A549 (cell line): ENCODE data around the gene SCGB1C1. TPM values are rescaled to one million over a fixed set of nuclear protein-coding genes. Genes with fewer than 3 reads are reported as not detected.

Experiments
- ATAC-seq, 2 experiments: fragments of 200-7000 bp in 1 of 2; fragments of >200 bp in 1 of 2; cut with Nextera tagmentation in 1 of 2; cut with Tn5 transposase in 1 of 2; 3 replicates each; pipeline versions ENCODE4 v1.8.0 to v1.9.1; 2018 to 2020; ENCODE audit warnings: mild to moderate bottlenecking in 1 of 2, moderate library complexity in 1 of 2
- CTCF ChIA-PET: fragments of 300-600 bp; sonication (Branson Sonifier 250); formaldehyde crosslinking; extraction: SDS; loops from one replicate; lab custom pipeline; 2021; ENCODE audit warnings: antibody characterized with exemption, inconsistent platforms; lab: Yijun Ruan, JAX
- POLR2A ChIA-PET: fragments of 350-600 bp; formaldehyde crosslinking; extraction: SDS; loops from one replicate; lab custom pipeline; 2021; ENCODE audit warnings: antibody characterized with exemption, inconsistent platforms; lab: Yijun Ruan, JAX
- DNase-seq, 2 experiments: peaks; one replicate each; pipeline versions ENCODE4 v3.0.0 to v3.0.0-alpha.2; 2011 to 2016; ENCODE audit warnings: low read depth in 1 of 2, low spot score in 1 of 2
- FAIRE-seq: peaks from 2 replicates; lab custom pipeline; 2011; peaks lifted over from hg19 to GRCh38; lab: Jason Lieb, UNC
- H3K27ac ChIP-seq, 2 experiments: fragments of >200 bp; sonication (Bioruptor Twin); formaldehyde crosslinking; 3 replicates each; pipeline ENCODE4 v1.5.1; 2016 to 2017
- H3K4me1 ChIP-seq: fragments of >200 bp; sonication (Bioruptor Twin); formaldehyde crosslinking; 3 replicates; pipeline ENCODE4 v1.6.1; 2016
- H3K4me2 ChIP-seq: fragments of >200 bp; sonication (Bioruptor Twin); formaldehyde crosslinking; 3 replicates; pipeline ENCODE4 v1.6.1; 2016
- H3K4me3 ChIP-seq: fragments of >200 bp; sonication (Bioruptor Twin); formaldehyde crosslinking; 3 replicates; pipeline ENCODE4 v1.5.1; 2016
- H3K9me3 ChIP-seq: fragments of >200 bp; sonication (Bioruptor Twin); formaldehyde crosslinking; 3 replicates; pipeline ENCODE4 v1.6.1; 2016
- BHLHE40 ChIP-seq: IDR thresholded peaks from 2 replicates; pipeline ENCODE4 v1.6.1; 2012; ENCODE audit warnings: low read depth, low read length, inconsistent platforms
- CBX2 ChIP-seq: fragments of 200-600 bp; sonication (generic); IDR thresholded peaks from 2 replicates; pipeline ENCODE4 v1.6.1; 2016; ENCODE audit warnings: low read depth, mild to moderate bottlenecking, borderline replicate concordance
- CBX8 ChIP-seq: fragments of 200-600 bp; sonication (generic); IDR thresholded peaks from 2 replicates; pipeline ENCODE4 v1.6.1; 2016
- CHD4 ChIP-seq: fragments of 200-600 bp; sonication (generic); IDR thresholded peaks from 2 replicates; pipeline ENCODE4 v1.6.1; 2016; ENCODE audit warnings: antibody characterized with exemption, mild to moderate bottlenecking, borderline replicate concordance
- EP300 ChIP-seq, 2 experiments: fragments of >200 bp; sonication (Bioruptor Twin); formaldehyde crosslinking; IDR thresholded peaks; 2 replicates in 1 of 2; 3 replicates in 1 of 2; pipeline ENCODE4 v1.6.1; 2016 to 2017
- HEYL ChIP-seq: fragments of 250-450 bp; sonication (Bioruptor Pico); IDR thresholded peaks from 2 replicates; pipeline ENCODE4 v1.8.0; 2021; ENCODE audit warnings: mild to moderate bottlenecking, moderate library complexity
- HOXB13 ChIP-seq: fragments of 250-450 bp; sonication (Bioruptor Pico); IDR thresholded peaks from 2 replicates; pipeline ENCODE4 v1.5.0; 2020; ENCODE audit warnings: low read depth, mild to moderate bottlenecking, moderate library complexity
- HOXB5 ChIP-seq: fragments of 250-450 bp; sonication (Bioruptor Pico); IDR thresholded peaks from 2 replicates; pipeline ENCODE4 v1.5.0; 2020; ENCODE audit warnings: mild to moderate bottlenecking, moderate library complexity
- KDM5A ChIP-seq: fragments of 200-600 bp; sonication (generic); IDR thresholded peaks from 2 replicates; pipeline ENCODE4 v1.6.1; 2016; ENCODE audit warnings: antibody characterized with exemption, mild to moderate bottlenecking
- MAZ ChIP-seq: fragments of 150-350 bp; IDR thresholded peaks from 2 replicates; pipeline ENCODE4 v1.6.1; 2014; ENCODE audit warnings: antibody characterized with exemption, low read depth, low read length, borderline replicate concordance
- NFE2L2 ChIP-seq: fragments of 150-350 bp; conservative IDR thresholded peaks from 2 replicates; pipeline ENCODE4 v1.6.1; 2014; ENCODE audit warnings: low read length
- RCOR1 ChIP-seq: fragments of 150-350 bp; IDR thresholded peaks from 2 replicates; pipeline ENCODE4 v1.6.1; 2014; ENCODE audit warnings: antibody characterized with exemption, low read length, low read depth
- RFX5 ChIP-seq: fragments of 450-650 bp; IDR thresholded peaks from 2 replicates; pipeline ENCODE4 v1.7.1; 2014; ENCODE audit warnings: antibody characterized with exemption, mild to moderate bottlenecking, moderate library complexity
- RNF2 ChIP-seq: fragments of 200-600 bp; sonication (generic); IDR thresholded peaks from 2 replicates; pipeline ENCODE4 v1.6.1; 2016; ENCODE audit warnings: low read depth, mild to moderate bottlenecking, antibody characterized with exemption, moderate library complexity, borderline replicate concordance
- ZC3H11A ChIP-seq: fragments of 450-650 bp; IDR thresholded peaks from 2 replicates; pipeline ENCODE4 v1.6.1; 2014; ENCODE audit warnings: antibody characterized with exemption, mild to moderate bottlenecking
- ZFP36 ChIP-seq: fragments of 450-650 bp; IDR thresholded peaks from 2 replicates; pipeline ENCODE4 v1.6.1; 2014; ENCODE audit warnings: borderline replicate concordance; ENCODE audit not compliant: partially characterized antibody
- WGBS: methylation state at CpG from one replicate; pipeline ENCODE4 v1.1.6; 2017; ENCODE audit errors: missing lambda C conversion rate; 5-methylcytosine and 5-hydroxymethylcytosine counted together
- polyA plus RNA-seq, 4 experiments: library from polyadenylated mRNA; depleted of rRNA in 3 of 4; stranded (reverse); fragments of >200 nt; fragmentation: RNase III in 1 of 4; extraction: RNeasy Plus Mini Kit Qiagen cat#74134 plus additional on column Dnase treatment in 1 of 4; gene quantifications; 2 replicates in 3 of 4; 3 replicates in 1 of 4; pipeline ENCODE4 v1.2.3, GENCODE V29; 2011 to 2017
- TF ChIP-seq, protein P1 (sequence below): IDR thresholded peaks from 2 replicates; pipeline ENCODE4 v1.6.1; 2012
- TF ChIP-seq, protein P2 (sequence below): IDR thresholded peaks from 2 replicates; pipeline ENCODE4 v1.6.1; 2012; ENCODE audit warnings: low read depth, borderline replicate concordance
- TF ChIP-seq, protein P3 (sequence below): fragments of 200-600 bp; sonication (generic); IDR thresholded peaks from 2 replicates; pipeline ENCODE4 v1.6.1; 2016; ENCODE audit warnings: antibody characterized with exemption, mild to moderate bottlenecking, moderate library complexity
- TF ChIP-seq, protein P4 (sequence below): fragments of >200 bp; sonication (Bioruptor Twin); formaldehyde crosslinking; IDR thresholded peaks from 2 replicates; pipeline ENCODE4 v1.6.1; 2016

SCGB1C1 gene
- polyA plus RNA-seq, 2 of the 4 experiments (the other 2 are of a cell fraction): not detected

DNA sequence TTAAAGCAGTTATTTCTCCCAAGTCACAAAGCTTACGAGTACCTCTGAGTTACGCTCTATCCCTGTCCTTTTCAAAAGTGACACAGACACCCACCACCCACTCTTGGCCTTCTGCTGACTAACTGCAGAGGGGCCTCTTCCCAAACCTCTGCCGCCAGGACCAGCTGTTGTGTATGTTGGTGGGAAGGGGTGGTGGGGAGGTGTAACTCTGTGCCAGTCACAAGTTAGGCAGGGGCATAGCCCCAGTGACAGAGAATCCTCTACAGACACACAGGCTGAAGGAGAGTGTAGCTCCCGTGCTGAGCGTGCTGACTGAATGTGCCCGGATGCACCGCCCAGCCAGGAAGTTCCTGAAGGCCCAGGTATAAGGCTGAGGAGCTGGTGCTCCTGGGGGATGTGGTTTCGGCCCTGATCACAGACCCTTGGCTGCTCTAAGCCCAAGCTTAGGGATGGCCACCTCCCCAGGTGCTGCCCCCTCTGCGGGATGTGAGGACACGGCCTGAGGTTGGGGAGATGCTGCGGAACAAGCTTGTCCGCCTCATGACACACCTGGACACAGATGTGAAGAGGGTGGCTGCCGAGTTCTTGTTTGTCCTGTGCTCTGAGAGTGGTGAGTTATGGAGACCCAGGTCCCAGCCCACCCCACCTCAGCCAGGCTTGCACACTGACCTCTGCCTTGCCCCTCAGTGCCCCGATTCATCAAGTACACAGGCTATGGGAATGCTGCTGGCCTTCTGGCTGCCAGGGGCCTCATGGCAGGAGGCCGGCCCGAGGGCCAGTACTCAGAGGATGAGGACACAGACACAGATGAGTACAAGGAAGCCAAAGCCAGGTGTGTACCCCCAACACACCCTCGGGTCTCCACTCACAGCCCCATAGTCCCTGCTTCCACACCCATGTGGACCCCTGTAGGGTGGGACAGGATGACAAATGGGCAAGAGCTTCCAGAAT, 19.5 kb downstream of the SCGB1C1 start:
- ChIA-PET POLR2A (no interaction called here), CTCF (interaction anchor here (0.9 to 1.4 kb wide), 5 partner anchors 36 to 236 kb away, joined by 3 to 5 read pairs (median 4); no protein-coding TSS in a partner anchor)
- no peak for DNase-seq
- H3K4me3 ChIP-seq: no peak overlapping the region
- ATAC-seq: no peak
- WGBS: 93% methylated on average over 14 of the region's 17 CpGs
- TF ChIP-seq BHLHE40: no peak
- TF ChIP-seq NFE2L2: no peak
- no peak for TF ChIP-seq CBX8
- TF ChIP-seq, protein P1, sequence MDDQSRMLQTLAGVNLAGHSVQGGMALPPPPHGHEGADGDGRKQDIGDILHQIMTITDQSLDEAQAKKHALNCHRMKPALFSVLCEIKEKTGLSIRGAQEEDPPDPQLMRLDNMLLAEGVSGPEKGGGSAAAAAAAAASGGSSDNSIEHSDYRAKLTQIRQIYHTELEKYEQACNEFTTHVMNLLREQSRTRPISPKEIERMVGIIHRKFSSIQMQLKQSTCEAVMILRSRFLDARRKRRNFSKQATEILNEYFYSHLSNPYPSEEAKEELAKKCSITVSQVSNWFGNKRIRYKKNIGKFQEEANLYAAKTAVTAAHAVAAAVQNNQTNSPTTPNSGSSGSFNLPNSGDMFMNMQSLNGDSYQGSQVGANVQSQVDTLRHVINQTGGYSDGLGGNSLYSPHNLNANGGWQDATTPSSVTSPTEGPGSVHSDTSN: no peak
- TF ChIP-seq RCOR1: no peak
- no peak overlapping the region for H3K4me2 ChIP-seq
- peaks cover 16% of the 10 kb centered on the region for H3K4me1 ChIP-seq
- no peak for FAIRE-seq
- no peaks in the 10 kb centered on the region for H3K9me3 ChIP-seq
- no peak overlapping the region for H3K27ac ChIP-seq

DNA sequence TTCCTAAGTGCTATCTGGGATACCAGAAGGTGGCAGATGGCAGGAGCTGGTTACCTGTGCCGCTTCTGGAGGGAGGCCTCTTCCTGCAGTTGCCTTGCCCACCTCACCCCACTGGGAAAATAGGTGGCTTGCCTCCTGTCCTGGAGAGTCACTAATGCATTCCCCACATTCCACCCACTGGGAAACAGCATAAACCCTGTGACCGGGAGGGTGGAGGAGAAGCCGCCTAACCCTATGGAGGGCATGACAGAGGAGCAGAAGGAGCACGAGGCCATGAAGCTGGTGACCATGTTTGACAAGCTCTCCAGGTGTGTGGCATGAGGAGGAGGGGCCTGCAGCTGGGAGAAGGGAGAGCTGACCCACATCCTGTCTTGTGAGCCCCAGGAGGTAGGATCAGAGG, 20.2 kb downstream of the SCGB1C1 start:
- no peak overlapping the region for H3K4me2 ChIP-seq
- TF ChIP-seq KDM5A (no peak), NFE2L2 (no peak), ZFP36 (no peak), MAZ (no peak), ZC3H11A (no peak), CHD4 (no peak), RFX5 (no peak), HOXB5 (CRISPR knock-in tag) (no peak), EP300 (IDR thresholded peaks at IDR 0.05) (no peak), HOXB13 (no peak), HEYL (no peak), CBX2 (no peak), RNF2 (no peak)
- TF ChIP-seq, protein P2, sequence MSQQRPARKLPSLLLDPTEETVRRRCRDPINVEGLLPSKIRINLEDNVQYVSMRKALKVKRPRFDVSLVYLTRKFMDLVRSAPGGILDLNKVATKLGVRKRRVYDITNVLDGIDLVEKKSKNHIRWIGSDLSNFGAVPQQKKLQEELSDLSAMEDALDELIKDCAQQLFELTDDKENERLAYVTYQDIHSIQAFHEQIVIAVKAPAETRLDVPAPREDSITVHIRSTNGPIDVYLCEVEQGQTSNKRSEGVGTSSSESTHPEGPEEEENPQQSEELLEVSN: no peak
- TF ChIP-seq, protein P3, sequence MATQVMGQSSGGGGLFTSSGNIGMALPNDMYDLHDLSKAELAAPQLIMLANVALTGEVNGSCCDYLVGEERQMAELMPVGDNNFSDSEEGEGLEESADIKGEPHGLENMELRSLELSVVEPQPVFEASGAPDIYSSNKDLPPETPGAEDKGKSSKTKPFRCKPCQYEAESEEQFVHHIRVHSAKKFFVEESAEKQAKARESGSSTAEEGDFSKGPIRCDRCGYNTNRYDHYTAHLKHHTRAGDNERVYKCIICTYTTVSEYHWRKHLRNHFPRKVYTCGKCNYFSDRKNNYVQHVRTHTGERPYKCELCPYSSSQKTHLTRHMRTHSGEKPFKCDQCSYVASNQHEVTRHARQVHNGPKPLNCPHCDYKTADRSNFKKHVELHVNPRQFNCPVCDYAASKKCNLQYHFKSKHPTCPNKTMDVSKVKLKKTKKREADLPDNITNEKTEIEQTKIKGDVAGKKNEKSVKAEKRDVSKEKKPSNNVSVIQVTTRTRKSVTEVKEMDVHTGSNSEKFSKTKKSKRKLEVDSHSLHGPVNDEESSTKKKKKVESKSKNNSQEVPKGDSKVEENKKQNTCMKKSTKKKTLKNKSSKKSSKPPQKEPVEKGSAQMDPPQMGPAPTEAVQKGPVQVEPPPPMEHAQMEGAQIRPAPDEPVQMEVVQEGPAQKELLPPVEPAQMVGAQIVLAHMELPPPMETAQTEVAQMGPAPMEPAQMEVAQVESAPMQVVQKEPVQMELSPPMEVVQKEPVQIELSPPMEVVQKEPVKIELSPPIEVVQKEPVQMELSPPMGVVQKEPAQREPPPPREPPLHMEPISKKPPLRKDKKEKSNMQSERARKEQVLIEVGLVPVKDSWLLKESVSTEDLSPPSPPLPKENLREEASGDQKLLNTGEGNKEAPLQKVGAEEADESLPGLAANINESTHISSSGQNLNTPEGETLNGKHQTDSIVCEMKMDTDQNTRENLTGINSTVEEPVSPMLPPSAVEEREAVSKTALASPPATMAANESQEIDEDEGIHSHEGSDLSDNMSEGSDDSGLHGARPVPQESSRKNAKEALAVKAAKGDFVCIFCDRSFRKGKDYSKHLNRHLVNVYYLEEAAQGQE: no peak
- TF ChIP-seq, protein P4, sequence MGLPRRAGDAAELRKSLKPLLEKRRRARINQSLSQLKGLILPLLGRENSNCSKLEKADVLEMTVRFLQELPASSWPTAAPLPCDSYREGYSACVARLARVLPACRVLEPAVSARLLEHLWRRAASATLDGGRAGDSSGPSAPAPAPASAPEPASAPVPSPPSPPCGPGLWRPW: no peak
- FAIRE-seq (no peak), ATAC-seq (no peak), DNase-seq (no peak)
- 97% methylated on average over 4 of the region's 4 CpGs for WGBS
- H3K4me3 ChIP-seq: no peak overlapping the region
- H3K9me3 ChIP-seq: no peaks in the 10 kb centered on the region
- no peak overlapping the region for H3K27ac ChIP-seq
- ChIA-PET POLR2A (no interaction called here), CTCF (interaction anchor here (0.9 to 1.4 kb wide), 4 partner anchors 17 to 236 kb away, joined by 3 to 4 read pairs (median 4); no protein-coding TSS in a partner anchor)
- H3K4me1 ChIP-seq: peaks cover 16% of the 10 kb centered on the region
